Activated B cell treated with CpG ODN at 0.5 μM for 24 hours (primary cell): Measurements from ENCODE around the gene FOSL1. TPM values are rescaled to one million over a fixed set of nuclear protein-coding genes. Genes with fewer than 3 reads are reported as not detected.

ENCODE experiments used
- ATAC-seq: fragments of 200-7000 bp; cut with Tn5 transposase; one replicate; pipeline ENCODE4 v1.10.0; 2021; ENCODE audit warnings: low read depth, mild to moderate bottlenecking, moderate library complexity
- CTCF ChIA-PET: fragments of 350-600 bp; sonication (Branson Sonifier 250); formaldehyde crosslinking; loops from one replicate; lab custom pipeline; 2021; ENCODE audit warnings: antibody characterized with exemption; lab: Charles Lee
- POLR2A ChIA-PET: fragments of 350-600 bp; sonication (Branson Sonifier 250); formaldehyde crosslinking; loops from one replicate; lab custom pipeline; 2021; ENCODE audit warnings: antibody characterized with exemption; lab: Charles Lee
- DNase-seq: peaks from one replicate; pipeline ENCODE4 v3.0.0; 2022
- H3K27ac Mint-ChIP-seq: one replicate; pipeline ENCODE4 v1.8.0; 2020; ENCODE audit warnings: mixed read lengths
- H3K27me3 Mint-ChIP-seq: one replicate; pipeline ENCODE4 v1.8.0; 2021; ENCODE audit warnings: mixed read lengths
- H3K36me3 Mint-ChIP-seq: one replicate; pipeline ENCODE4 v1.8.0; 2021; ENCODE audit warnings: low read depth, mixed read lengths
- H3K4me1 Mint-ChIP-seq: one replicate; pipeline ENCODE4 v1.8.0; 2021; ENCODE audit warnings: mixed read lengths
- H3K4me3 Mint-ChIP-seq: one replicate; pipeline ENCODE4 v1.8.0; 2020; ENCODE audit warnings: mild to moderate bottlenecking, mixed read lengths
- H3K9me3 Mint-ChIP-seq: one replicate; pipeline ENCODE4 v1.8.0; 2020; ENCODE audit warnings: mixed read lengths
- intact Hi-C: fragments of 100-400 bp; cut with micrococcal nuclease; formaldehyde crosslinking; loops from one replicate; pipeline ENCODE4 v1.15.1; 2024
- total RNA-seq: library from RNA; stranded (reverse); gene quantifications from 2 replicates; pipeline ENCODE4 v1.2.3, GENCODE V29; 2022
- TF ChIP-seq, protein P1 (sequence below): fragments of 200-600 bp; IDR thresholded peaks from one replicate; pipeline ENCODE4 v1.8.0; 2022; ENCODE audit warnings: antibody characterized with exemption, mild to moderate bottlenecking

Gene FOSL1
- total RNA-seq, 1 donor from 2014 or later: 1.4 TPM

DNA sequence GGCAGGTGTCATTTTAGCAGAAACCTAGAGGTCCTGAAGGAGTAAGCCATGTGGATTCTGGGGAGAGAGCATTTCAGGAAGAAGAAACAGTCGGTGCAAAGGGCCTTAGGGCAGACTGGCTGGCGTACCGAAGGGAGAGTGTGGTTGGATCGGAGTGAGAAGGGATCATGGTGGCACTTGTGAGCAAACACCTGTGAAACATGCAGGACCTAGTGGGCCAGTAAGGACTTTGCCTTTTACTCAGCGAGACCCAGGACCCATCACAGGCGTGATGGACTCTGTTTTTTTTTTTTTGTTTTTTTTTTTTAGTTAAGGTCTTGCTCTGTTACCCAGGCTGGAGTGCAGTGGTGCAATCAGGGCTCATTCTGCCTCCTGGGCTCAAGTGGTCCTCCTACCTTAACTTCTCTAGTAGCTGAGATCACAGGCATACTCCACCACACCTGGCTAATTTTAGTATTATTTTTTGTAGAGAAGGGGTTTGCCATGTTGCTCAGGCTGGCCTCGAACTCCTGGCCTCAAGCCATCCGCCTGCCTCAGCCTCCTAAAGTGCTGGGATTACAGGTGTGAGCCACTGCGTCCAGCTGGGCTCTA, 41.6 kb upstream of the FOSL1 start:
- intact Hi-C loops: loop anchor here (2.0 kb wide), 1 partner anchor 23 kb away; the partner anchor contains the start of genes C11orf68 and DRAP1
- Mint-ChIP-seq H3K4me1 (peaks cover 15% of the 10 kb centered on the region), H3K36me3 (no peaks in the 10 kb centered on the region), H3K27me3 (peaks cover 3% of the 10 kb centered on the region), H3K27ac (peak overlapping the region; percentile 30), H3K9me3 (no peaks in the 10 kb centered on the region), H3K4me3 (no peak overlapping the region)
- no peak for DNase-seq
- TF ChIP-seq, protein P1, sequence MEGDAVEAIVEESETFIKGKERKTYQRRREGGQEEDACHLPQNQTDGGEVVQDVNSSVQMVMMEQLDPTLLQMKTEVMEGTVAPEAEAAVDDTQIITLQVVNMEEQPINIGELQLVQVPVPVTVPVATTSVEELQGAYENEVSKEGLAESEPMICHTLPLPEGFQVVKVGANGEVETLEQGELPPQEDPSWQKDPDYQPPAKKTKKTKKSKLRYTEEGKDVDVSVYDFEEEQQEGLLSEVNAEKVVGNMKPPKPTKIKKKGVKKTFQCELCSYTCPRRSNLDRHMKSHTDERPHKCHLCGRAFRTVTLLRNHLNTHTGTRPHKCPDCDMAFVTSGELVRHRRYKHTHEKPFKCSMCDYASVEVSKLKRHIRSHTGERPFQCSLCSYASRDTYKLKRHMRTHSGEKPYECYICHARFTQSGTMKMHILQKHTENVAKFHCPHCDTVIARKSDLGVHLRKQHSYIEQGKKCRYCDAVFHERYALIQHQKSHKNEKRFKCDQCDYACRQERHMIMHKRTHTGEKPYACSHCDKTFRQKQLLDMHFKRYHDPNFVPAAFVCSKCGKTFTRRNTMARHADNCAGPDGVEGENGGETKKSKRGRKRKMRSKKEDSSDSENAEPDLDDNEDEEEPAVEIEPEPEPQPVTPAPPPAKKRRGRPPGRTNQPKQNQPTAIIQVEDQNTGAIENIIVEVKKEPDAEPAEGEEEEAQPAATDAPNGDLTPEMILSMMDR: no peak
- CTCF ChIA-PET: no interaction called here
- POLR2A ChIA-PET: interaction anchor here (0.6 to 1.0 kb wide), 3 partner anchors 12 to 19 kb away, joined by 3 to 8 read pairs (median 4); no protein-coding TSS in a partner anchor
- ATAC-seq: no peak

DNA sequence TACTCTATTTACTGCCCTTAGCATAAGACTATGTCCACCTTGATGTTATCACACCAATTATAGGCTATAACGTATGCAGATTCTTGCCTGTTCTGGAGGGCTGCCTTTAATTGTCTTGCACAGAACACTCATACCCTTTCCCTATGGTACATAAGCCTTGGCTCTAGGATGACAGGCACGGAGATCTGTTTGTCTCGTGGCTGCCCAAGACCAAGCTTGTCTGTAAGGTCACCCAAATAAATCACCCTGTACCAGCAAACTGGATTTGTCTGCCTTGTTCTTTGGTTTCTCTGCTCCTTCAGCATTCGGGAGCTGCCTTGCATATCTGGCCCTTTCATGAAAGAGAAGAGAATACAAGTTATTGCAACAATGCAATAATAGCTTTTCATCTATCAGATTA, 37.6 kb upstream of the FOSL1 start:
- intact Hi-C loops: no loop called here

DNA sequence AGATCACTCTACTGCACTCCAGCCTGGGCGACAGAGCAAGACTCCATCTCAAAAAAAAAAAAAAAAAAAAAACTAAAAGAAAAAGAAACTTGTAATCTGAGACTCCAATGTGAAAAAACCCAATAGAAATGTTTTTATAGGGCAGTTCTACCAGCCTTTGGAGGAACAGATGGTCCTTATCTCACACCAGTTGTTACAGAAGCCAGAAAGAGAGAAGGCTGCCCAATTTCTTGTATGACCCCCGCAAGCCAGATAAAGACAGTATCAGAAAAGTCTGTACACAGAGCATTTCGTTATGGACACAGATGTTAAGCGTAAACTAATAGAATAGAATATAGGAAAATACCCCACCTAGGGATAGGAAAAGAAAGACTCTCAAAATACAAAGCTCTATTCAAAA, 33.8 kb upstream of the FOSL1 start:
- DNase-seq (no peak), ATAC-seq (no peak)
- Mint-ChIP-seq H3K4me1 (peaks cover 2% of the 10 kb centered on the region), H3K36me3 (no peaks in the 10 kb centered on the region), H3K9me3 (no peaks in the 10 kb centered on the region), H3K27me3 (peaks cover 3% of the 10 kb centered on the region), H3K27ac (no peak overlapping the region), H3K4me3 (no peak overlapping the region)
- TF ChIP-seq, protein P1: no peak
- ChIA-PET POLR2A (interaction anchor here (0.6 kb wide), 1 partner anchor 36 kb away, joined by 8 read pairs; no protein-coding TSS in a partner anchor), CTCF (no interaction called here)
- intact Hi-C loops: no loop called here

More for the DNA sequence above, 37.6 kb upstream of the FOSL1 start:
- ChIA-PET POLR2A (no interaction called here), CTCF (interaction anchor here (1.0 kb wide), 1 partner anchor 53 kb away, joined by 4 read pairs; no protein-coding TSS in a partner anchor)
- Mint-ChIP-seq H3K4me1 (peaks cover 15% of the 10 kb centered on the region), H3K27me3 (peaks cover 3% of the 10 kb centered on the region), H3K4me3 (no peak overlapping the region), H3K36me3 (no peaks in the 10 kb centered on the region), H3K27ac (no peak overlapping the region), H3K9me3 (no peaks in the 10 kb centered on the region)
- no peak for ATAC-seq
- TF ChIP-seq, protein P1: no peak
- no peak for DNase-seq

DNA sequence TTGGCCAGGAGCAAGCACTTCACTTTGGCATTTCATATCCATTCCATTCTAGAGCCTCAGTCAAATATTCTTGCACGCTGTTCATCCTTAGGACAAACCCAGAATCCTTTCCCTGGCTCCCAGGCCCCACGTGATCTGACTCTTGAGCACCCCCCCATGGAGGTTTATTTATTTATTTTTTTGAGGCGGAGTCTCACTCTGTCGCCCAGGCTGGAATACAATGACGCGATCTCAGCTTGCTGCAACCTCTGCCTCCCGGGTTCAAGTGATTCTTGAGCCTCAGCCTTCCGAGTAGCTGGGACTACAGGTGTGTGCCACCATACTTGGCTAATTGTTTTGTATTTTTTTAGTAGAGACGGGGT, 32.4 kb upstream of the FOSL1 start:
- no peaks in the 10 kb centered on the region for H3K36me3 Mint-ChIP-seq
- ATAC-seq (no peak), DNase-seq (no peak)
- H3K4me1 Mint-ChIP-seq: peaks cover 14% of the 10 kb centered on the region
- TF ChIP-seq, protein P1: no peak
- H3K4me3 Mint-ChIP-seq: no peak overlapping the region
- no peaks in the 10 kb centered on the region for H3K9me3 Mint-ChIP-seq
- CTCF ChIA-PET: interaction anchor here (1.5 to 2.3 kb wide), 2 partner anchors 44 to 48 kb away, joined by 4 to 9 read pairs; partner anchors contain the start of gene FIBP
- H3K27me3 Mint-ChIP-seq: peaks cover 3% of the 10 kb centered on the region
- intact Hi-C loops: no loop called here
- POLR2A ChIA-PET: no interaction called here
- no peak overlapping the region for H3K27ac Mint-ChIP-seq

DNA sequence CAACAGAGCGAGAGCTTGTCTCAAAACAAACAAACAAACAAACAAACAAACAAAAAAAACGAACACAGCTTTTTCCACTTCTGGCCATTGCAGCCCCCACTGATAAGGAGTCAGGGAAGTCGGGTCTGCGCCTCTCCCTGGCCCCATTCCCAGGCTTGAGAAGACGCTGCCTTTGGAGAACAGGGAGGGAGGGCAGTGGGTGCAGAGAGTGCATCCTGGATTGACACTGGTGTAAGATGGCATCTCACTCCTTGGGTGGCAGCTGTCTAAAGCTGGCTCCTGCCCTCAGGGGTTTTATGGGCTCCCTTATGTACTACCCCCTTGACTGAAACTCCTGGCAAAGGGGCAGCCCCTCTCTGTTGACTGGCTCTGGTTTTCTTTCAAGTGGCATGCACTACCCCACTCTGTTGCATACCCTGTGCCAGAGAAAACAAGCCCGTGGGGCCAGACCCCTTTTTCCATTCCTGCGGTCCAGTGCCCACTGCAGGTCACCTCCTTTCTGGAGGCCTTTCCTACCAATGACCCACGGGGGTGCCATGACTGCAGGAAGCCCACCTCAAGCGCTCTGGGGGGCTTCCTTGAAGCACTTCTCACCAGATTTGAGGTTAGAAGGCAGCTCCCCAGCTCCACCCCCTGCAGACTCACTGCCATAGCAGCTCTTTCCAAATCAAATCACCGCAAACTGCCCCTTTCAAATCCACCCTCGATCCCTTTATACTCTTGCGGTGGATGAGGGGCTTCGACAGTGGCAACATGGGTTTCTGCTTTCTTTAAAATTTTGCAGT, 31.8 kb upstream of the FOSL1 start:
- peak overlapping the region; percentile 35 for H3K27ac Mint-ChIP-seq
- CTCF ChIA-PET: interaction anchor here (1.5 to 2.3 kb wide), 2 partner anchors 43 to 47 kb away, joined by 4 to 9 read pairs; partner anchors contain the start of gene FIBP
- TF ChIP-seq, protein P1: no peak
- no peaks in the 10 kb centered on the region for H3K9me3 Mint-ChIP-seq
- POLR2A ChIA-PET: no interaction called here
- H3K36me3 Mint-ChIP-seq: no peaks in the 10 kb centered on the region
- H3K27me3 Mint-ChIP-seq: no peaks in the 10 kb centered on the region
- DNase-seq (no peak), ATAC-seq (no peak)
- intact Hi-C loops: no loop called here
- H3K4me1 Mint-ChIP-seq: peaks cover 20% of the 10 kb centered on the region
- no peak overlapping the region for H3K4me3 Mint-ChIP-seq
